Frontal cortex (tissue), 1 donor: ENCODE measurements around the gene CENPX. TPM values are rescaled to one million over a fixed set of nuclear protein-coding genes. Genes with fewer than 3 reads are reported as not detected.

Experiments used
- total RNA-seq: library from RNA; depleted of rRNA; stranded (reverse); fragments of >200 nt; gene quantifications from one replicate; pipeline ENCODE4 v1.2.3, GENCODE V29; 2014

Gene CENPX
- total RNA-seq, 1 donor from 2014 or later: 31.0 TPM

Other genes with a start within 250 kb of the CENPX start
- gene GCGR, start 218.7 kb downstream of the CENPX start, total RNA-seq: not detected
- 86.4 TPM for gene MCRIP1, start 189.6 kb downstream of the CENPX start, total RNA-seq
- not detected for gene PPP1R27, start 187.8 kb downstream of the CENPX start, total RNA-seq
- 66.0 TPM for gene P4HB, start 162.3 kb downstream of the CENPX start, total RNA-seq
- 22.4 TPM for gene ARHGDIA, start 151.5 kb downstream of the CENPX start, total RNA-seq
- gene ALYREF, start 131.3 kb downstream of the CENPX start, total RNA-seq: 92.1 TPM
- 60.3 TPM for gene ANAPC11, start 131.2 kb downstream of the CENPX start, total RNA-seq
- gene NPB, start 120.6 kb downstream of the CENPX start, total RNA-seq: 1.2 TPM
- gene PCYT2, start 111.5 kb downstream of the CENPX start, total RNA-seq: 28.9 TPM
- gene SIRT7, start 104.7 kb downstream of the CENPX start, total RNA-seq: 8.6 TPM
- 13.9 TPM for gene MAFG, start 95.1 kb downstream of the CENPX start, total RNA-seq
- gene PYCR1, start 85.6 kb downstream of the CENPX start, total RNA-seq: 15.9 TPM
- 0.41 TPM for gene MYADML2, start 75.6 kb downstream of the CENPX start, total RNA-seq
- gene NOTUM, start 61.7 kb downstream of the CENPX start, total RNA-seq: under 0.01 TPM
- gene ASPSCR1, start 45.2 kb downstream of the CENPX start, total RNA-seq: 13.5 TPM
- 14.3 TPM for gene LRRC45, start 427 bp upstream of the CENPX start, total RNA-seq
- 110 TPM for gene RAC3, start 8.8 kb upstream of the CENPX start, total RNA-seq
- 25.7 TPM for gene DCXR, start 14.8 kb upstream of the CENPX start, total RNA-seq
- gene RFNG, start 28.9 kb upstream of the CENPX start, total RNA-seq: 21.2 TPM
- gene GPS1, start 29.0 kb upstream of the CENPX start, total RNA-seq: 73.8 TPM
- 18.8 TPM for gene DUS1L, start 42.9 kb upstream of the CENPX start, total RNA-seq
- 92.1 TPM for gene FASN, start 75.4 kb upstream of the CENPX start, total RNA-seq
- 17.1 TPM for gene CCDC57, start 190.0 kb upstream of the CENPX start, total RNA-seq
- gene SLC16A3, start 206.2 kb upstream of the CENPX start, total RNA-seq: 2.0 TPM